Keratinocyte (primary cell): ENCODE results near the gene RFX3. TPM values are rescaled to one million over a fixed set of nuclear protein-coding genes. Genes with fewer than 3 reads are reported as not detected.

Experiments used
- DNase-seq: peaks from one replicate; pipeline ENCODE4 v3.0.0-alpha.2; 2011; ENCODE audit warnings: low read depth, missing footprints, low spot score
- FAIRE-seq: peaks from 2 replicates; lab custom pipeline; 2011; peaks lifted over from hg19 to GRCh38; lab: Jason Lieb, UNC
- H2AFZ ChIP-seq: 2 replicates; pipeline ENCODE4 v1.6.0; 2012; ENCODE audit warnings: low read length, control low read depth, inconsistent platforms; ENCODE audit not compliant: control insufficient read depth
- H3K27ac ChIP-seq: 2 replicates; pipeline ENCODE4 v1.5.1; 2011; ENCODE audit warnings: low read length; ENCODE audit not compliant: control insufficient read depth, insufficient read depth
- H3K27me3 ChIP-seq: 3 replicates; pipeline ENCODE4 v1.6.0; 2011; ENCODE audit warnings: low read length; ENCODE audit not compliant: control insufficient read depth, insufficient read depth; ENCODE audit errors: extremely low read depth
- H3K36me3 ChIP-seq, 2 experiments: 2 replicates in 1 of 2; 3 replicates in 1 of 2; pipeline ENCODE4 v1.5.1; 2011; ENCODE audit warnings: low read length in 2 of 2, mild to moderate bottlenecking in 1 of 2; ENCODE audit not compliant: control insufficient read depth in 2 of 2, insufficient read depth in 2 of 2; ENCODE audit errors: extremely low read depth in 1 of 2
- H3K4me1 ChIP-seq: 3 replicates; pipeline ENCODE4 v1.5.1; 2011; ENCODE audit warnings: low read length; ENCODE audit not compliant: control insufficient read depth, insufficient read depth; ENCODE audit errors: extremely low read depth
- H3K4me2 ChIP-seq: 3 replicates; pipeline ENCODE4 v1.6.0; 2011; ENCODE audit warnings: low read depth, low read length; ENCODE audit not compliant: control insufficient read depth, insufficient read depth; ENCODE audit errors: extremely low read depth
- H3K4me3 ChIP-seq, 3 experiments: fragments of 200-600 bp in 1 of 3; sonication (generic) in 1 of 3; 2 replicates in 2 of 3; 3 replicates in 1 of 3; pipeline ENCODE4 v1.5.1; 2011 to 2016; ENCODE audit warnings: low read length in 3 of 3, mild to moderate bottlenecking in 3 of 3, control low read depth in 2 of 3, inconsistent platforms in 1 of 3, low read depth in 1 of 3, mixed read lengths in 1 of 3, mixed run types in 1 of 3, moderate library complexity in 1 of 3; ENCODE audit not compliant: control insufficient read depth in 2 of 3, insufficient read depth in 2 of 3; ENCODE audit errors: extremely low read depth in 1 of 3
- H3K79me2 ChIP-seq: 2 replicates; pipeline ENCODE4 v1.6.0; 2012; ENCODE audit warnings: low read length; ENCODE audit not compliant: control insufficient read depth, insufficient read depth
- H3K9ac ChIP-seq: 3 replicates; pipeline ENCODE4 v1.6.0; 2011; ENCODE audit warnings: low read length; ENCODE audit not compliant: control insufficient read depth, insufficient read depth; ENCODE audit errors: extremely low read depth
- H3K9me1 ChIP-seq: 3 replicates; pipeline ENCODE4 v1.6.0; 2011; ENCODE audit warnings: low read length; ENCODE audit not compliant: control insufficient read depth, insufficient read depth; ENCODE audit errors: extremely low read depth
- H3K9me3 ChIP-seq: 2 replicates; pipeline ENCODE4 v1.5.1; 2012; ENCODE audit warnings: low read depth, low read length; ENCODE audit not compliant: control insufficient read depth
- H4K20me1 ChIP-seq: 3 replicates; pipeline ENCODE4 v1.6.0; 2011; ENCODE audit warnings: low read length; ENCODE audit not compliant: control insufficient read depth, insufficient read depth; ENCODE audit errors: extremely low read depth
- CTCF ChIP-seq, 3 experiments: IDR thresholded peaks in 1 of 3; conservative IDR thresholded peaks in 1 of 3; optimal IDR thresholded peaks in 1 of 3; 2 replicates in 2 of 3; 3 replicates in 1 of 3; pipeline versions ENCODE3 to v1.5.1; 2011; ENCODE audit warnings: low read length in 3 of 3, mild to moderate bottlenecking in 3 of 3, moderate library complexity in 2 of 3, control low read depth in 1 of 3, inconsistent platforms in 1 of 3; ENCODE audit not compliant: insufficient read depth in 2 of 3; ENCODE audit errors: extremely low read depth in 1 of 3
- EZH2 ChIP-seq: IDR thresholded peaks from one replicate; pipeline ENCODE4 v1.6.1; 2012; ENCODE audit warnings: inconsistent platforms, mild to moderate bottlenecking, low read length, moderate library complexity
- dilution Hi-C: fragments of 300-500 bp; cut with MboI; formaldehyde crosslinking; loops from one replicate; pipeline ENCODE4 v1.7.0; 2020; ENCODE audit warnings: low sequenced_read_pairs; ENCODE audit not compliant: extremely low pct_ligation_motif_present
- polyA plus RNA-seq, 5 experiments: library from polyadenylated mRNA; depleted of rRNA in 3 of 5; stranded (reverse) in 3 of 5; stranded (forward) in 1 of 5; unstranded in 1 of 5; fragments of >200 nt; gene quantifications; 1 replicate in 1 of 5; 2 replicates in 3 of 5; 3 replicates in 1 of 5; pipeline versions ENCODE4 v1.2.1 to v1.2.3, GENCODE V29; 2011 to 2012; ENCODE audit warnings: missing spikeins in 2 of 5, low read depth in 1 of 5, low replicate concordance in 1 of 5

RFX3 gene
- polyA plus RNA-seq, 1 donor (not counting 4 experiments of a cell fraction or from before 2014, with no cell fraction given): 1.8 TPM

GRCh38 chr9:3391414-3391813 is 134.4 kb downstream of the RFX3 start:
- H3K4me3 ChIP-seq: no peak overlapping the region
- no peak for DNase-seq
- TF ChIP-seq CTCF (optimal IDR thresholded peaks at IDR 0.05 in 1 of 3, IDR thresholded peaks at IDR 0.05 in 1 of 3, conservative IDR thresholded peaks at IDR 0.05 in 1 of 3; ENCODE audit: extremely low read depth in 1 of 3, insufficient read depth in 2 of 3, low read length in 3 of 3) (no peak), EZH2 (no peak)
- no peaks in the 10 kb centered on the region for H3K9me3 ChIP-seq
- no peak for FAIRE-seq
- H3K79me2 ChIP-seq: no peaks in the 10 kb centered on the region
- H3K9me1 ChIP-seq: no peaks in the 10 kb centered on the region
- no peak overlapping the region for H3K9ac ChIP-seq
- no peaks in the 10 kb centered on the region for H3K27me3 ChIP-seq
- H3K4me2 ChIP-seq: no peak overlapping the region
- no peaks in the 10 kb centered on the region for H3K4me1 ChIP-seq
- H3K36me3 ChIP-seq: no peaks in the 10 kb centered on the region
- dilution Hi-C loops: no loop called here
- H3K27ac ChIP-seq: no peak overlapping the region
- no peak overlapping the region for H2AFZ ChIP-seq
- no peaks in the 10 kb centered on the region for H4K20me1 ChIP-seq

- dilution Hi-C loops: no loop called here
- no peak overlapping the region for H2AFZ ChIP-seq
- no peak overlapping the region for H3K4me3 ChIP-seq
Observed at GRCh38 chr9:3386753-3387152, 139.0 kb downstream of the RFX3 start.

More at GRCh38 chr9:3386753-3387152, 139.0 kb downstream of the RFX3 start:
- no peaks in the 10 kb centered on the region for H3K4me1 ChIP-seq
- H3K79me2 ChIP-seq: no peaks in the 10 kb centered on the region
- FAIRE-seq (no peak), DNase-seq (no peak)
- no peak overlapping the region for H3K4me2 ChIP-seq
- no peaks in the 10 kb centered on the region for H3K9me3 ChIP-seq
- no peak overlapping the region for H3K9ac ChIP-seq
- H3K27me3 ChIP-seq: no peaks in the 10 kb centered on the region
- H3K36me3 ChIP-seq: no peaks in the 10 kb centered on the region
- no peaks in the 10 kb centered on the region for H3K9me1 ChIP-seq
- no peak for TF ChIP-seq EZH2
- no peak for TF ChIP-seq CTCF (optimal IDR thresholded peaks at IDR 0.05 in 1 of 3, IDR thresholded peaks at IDR 0.05 in 1 of 3, conservative IDR thresholded peaks at IDR 0.05 in 1 of 3; ENCODE audit: extremely low read depth in 1 of 3, insufficient read depth in 2 of 3, low read length in 3 of 3)
- no peak overlapping the region for H3K27ac ChIP-seq
- H4K20me1 ChIP-seq: no peaks in the 10 kb centered on the region
